GM18861 (cell line): ENCODE results near the gene GRAP2.
"Not testable (repeated sequence)": the region's sequence is repeated elsewhere in the genome, so short reads cannot be mapped to it uniquely, and the experiment has no call there.

Experiments
- ATAC-seq: cut with Tn5 transposase; IDR thresholded peaks from one replicate; pipeline ENCODE4 v1.9.1; 2021; ENCODE audit not compliant: unreplicated experiment

Gene GRAP2

GRCh38 chr22:39942439-39943230 is 41.8 kb downstream of the GRAP2 start:
- ATAC-seq = no peak

- ATAC-seq = no peak
These were observed 42.5 kb downstream of the GRAP2 start for GRCh38 chr22:39943337-39943736.

- no peak for ATAC-seq
These were observed 43.3 kb downstream of the GRAP2 start for GRCh38 chr22:39943953-39944872.

- no peak for ATAC-seq
These were observed 45.2 kb downstream of the GRAP2 start for GRCh38 chr22:39946126-39946502.

GRCh38 chr22:39946503-39947219 is 45.8 kb downstream of the GRAP2 start:
- no peak for ATAC-seq

GRCh38 chr22:39947220-39948216 is 46.6 kb downstream of the GRAP2 start:
- ATAC-seq = no peak

- no peak for ATAC-seq
These were observed 49.3 kb downstream of the GRAP2 start for GRCh38 chr22:39949964-39950737.

- ATAC-seq = not testable (repeated sequence)
These were observed 50.9 kb downstream of the GRAP2 start for GRCh38 chr22:39951603-39952293.

- no peak for ATAC-seq
These were observed 51.5 kb downstream of the GRAP2 start for GRCh38 chr22:39952347-39952746.

GRCh38 chr22:39953101-39953500 is 52.2 kb downstream of the GRAP2 start:
- ATAC-seq = no peak

- no peak for ATAC-seq
These were observed 53.7 kb downstream of the GRAP2 start for GRCh38 chr22:39954584-39955055.

GRCh38 chr22:39955675-39956074 is 54.8 kb downstream of the GRAP2 start:
- no peak for ATAC-seq

- no peak for ATAC-seq
These were observed 56.2 kb downstream of the GRAP2 start for GRCh38 chr22:39956932-39957664.

- no peak for ATAC-seq
These were observed 57.3 kb downstream of the GRAP2 start for GRCh38 chr22:39958009-39958711.

GRCh38 chr22:39958949-39959639 is 58.2 kb downstream of the GRAP2 start:
- ATAC-seq = no peak

- no peak for ATAC-seq
These were observed 59.0 kb downstream of the GRAP2 start, which contains the start of gene TMA7B for GRCh38 chr22:39959640-39960447. Gene TMA7B (plus strand): TSS chr22:39960397. CDS start chr22:39964375, 3,978 bp downstream.
